Mononuclear cell (primary cell): ENCODE results near the gene CCDC69. TPM values are rescaled to one million over a fixed set of nuclear protein-coding genes. Genes with fewer than 3 reads are reported as not detected.
A peak's percentile ranks its signal among the peaks of the same experiment; 100 is the strongest.
"Not testable (repeated sequence)": the region's sequence is repeated elsewhere in the genome, so short reads cannot be mapped to it uniquely, and the experiment has no call there.

Experiments
- H3K27me3 ChIP-seq: 2 replicates; pipeline ENCODE4 v1.6.0; 2011; ENCODE audit warnings: low read length, control low read depth; ENCODE audit not compliant: insufficient read depth
- H3K4me1 ChIP-seq: 2 replicates; pipeline ENCODE4 v1.5.1; 2011; ENCODE audit warnings: mild to moderate bottlenecking, low read length, control low read depth; ENCODE audit not compliant: insufficient read depth
- H3K4me3 ChIP-seq: 2 replicates; pipeline ENCODE4 v1.5.1; 2011; ENCODE audit warnings: mild to moderate bottlenecking, low read length, moderate library complexity
- H3K9me3 ChIP-seq: 2 replicates; pipeline ENCODE4 v1.5.1; 2011; ENCODE audit warnings: low read depth, mild to moderate bottlenecking, control low read depth, low read length
- total RNA-seq: library from RNA; depleted of rRNA; stranded (reverse); fragments of >200 nt; gene quantifications from one replicate; pipeline ENCODE4 v1.2.3, GENCODE V29; 2012

CCDC69 gene
- total RNA-seq, 1 donor: 142 TPM

- H3K27me3 ChIP-seq: no peaks in the 10 kb centered on the region
- H3K9me3 ChIP-seq: no peaks in the 10 kb centered on the region
- H3K4me1 ChIP-seq: peaks cover 6% of the 10 kb centered on the region
- H3K4me3 ChIP-seq: no peak overlapping the region
These were observed 44.4 kb downstream of the CCDC69 start for GRCh38 chr5:151179489-151179840.

GRCh38 chr5:151178777-151179488 is 45.0 kb downstream of the CCDC69 start:
- Histone ChIP-seq H3K4me1 (peaks cover 6% of the 10 kb centered on the region), H3K9me3 (no peaks in the 10 kb centered on the region), H3K4me3 (no peak overlapping the region), H3K27me3 (no peaks in the 10 kb centered on the region)

GRCh38 chr5:151178372-151178771 is 45.5 kb downstream of the CCDC69 start:
- H3K4me3 ChIP-seq: no peak overlapping the region
- peaks cover 6% of the 10 kb centered on the region for H3K4me1 ChIP-seq
- no peaks in the 10 kb centered on the region for H3K9me3 ChIP-seq
- H3K27me3 ChIP-seq: no peaks in the 10 kb centered on the region

- H3K9me3 ChIP-seq, H3K27me3 ChIP-seq, H3K4me3 ChIP-seq: not testable (repeated sequence)
- peaks cover 18% of the 10 kb centered on the region for H3K4me1 ChIP-seq
These were observed 47.6 kb downstream of the CCDC69 start for GRCh38 chr5:151176268-151176667.

GRCh38 chr5:151174612-151175101 is 49.2 kb downstream of the CCDC69 start:
- peaks cover 29% of the 10 kb centered on the region for H3K4me1 ChIP-seq
- no peaks in the 10 kb centered on the region for H3K9me3 ChIP-seq
- no peaks in the 10 kb centered on the region for H3K27me3 ChIP-seq
- H3K4me3 ChIP-seq: no peak overlapping the region

- no peak overlapping the region for H3K4me3 ChIP-seq
- peaks cover 27% of the 10 kb centered on the region for H3K4me1 ChIP-seq
These were observed 49.9 kb downstream of the CCDC69 start for GRCh38 chr5:151173711-151174611.

GRCh38 chr5:151171529-151171928 is 52.4 kb downstream of the CCDC69 start:
- no peaks in the 10 kb centered on the region for H3K9me3 ChIP-seq
- H3K4me3 ChIP-seq: no peak overlapping the region
- no peaks in the 10 kb centered on the region for H3K27me3 ChIP-seq
- peaks cover 24% of the 10 kb centered on the region for H3K4me1 ChIP-seq

More at GRCh38 chr5:151173711-151174611, 49.9 kb downstream of the CCDC69 start:
- no peaks in the 10 kb centered on the region for H3K9me3 ChIP-seq
- no peaks in the 10 kb centered on the region for H3K27me3 ChIP-seq

- H3K27me3 ChIP-seq: no peaks in the 10 kb centered on the region
These were observed 55.1 kb downstream of the CCDC69 start for GRCh38 chr5:151168602-151169344.

GRCh38 chr5:151167022-151167421 is 56.9 kb downstream of the CCDC69 start:
- no peak overlapping the region for H3K4me3 ChIP-seq
- H3K4me1 ChIP-seq: peaks cover 28% of the 10 kb centered on the region
- H3K9me3 ChIP-seq: no peaks in the 10 kb centered on the region
- H3K27me3 ChIP-seq: no peaks in the 10 kb centered on the region

More at GRCh38 chr5:151168602-151169344, 55.1 kb downstream of the CCDC69 start:
- no peaks in the 10 kb centered on the region for H3K9me3 ChIP-seq
- peaks cover 32% of the 10 kb centered on the region for H3K4me1 ChIP-seq
- H3K4me3 ChIP-seq: no peak overlapping the region

- Histone ChIP-seq H3K9me3 (no peaks in the 10 kb centered on the region), H3K4me1 (peaks cover 12% of the 10 kb centered on the region), H3K27me3 (no peaks in the 10 kb centered on the region), H3K4me3 (no peak overlapping the region)
These were observed 59.1 kb downstream of the CCDC69 start for GRCh38 chr5:151164687-151165392.

GRCh38 chr5:151162776-151163175 is 61.1 kb downstream of the CCDC69 start:
- no peaks in the 10 kb centered on the region for H3K27me3 ChIP-seq
- H3K4me3 ChIP-seq: no peak overlapping the region
- no peaks in the 10 kb centered on the region for H3K9me3 ChIP-seq
- peaks cover 30% of the 10 kb centered on the region for H3K4me1 ChIP-seq

GRCh38 chr5:151159649-151160373 is 64.1 kb downstream of the CCDC69 start:
- no peaks in the 10 kb centered on the region for H3K27me3 ChIP-seq
- peaks cover 51% of the 10 kb centered on the region for H3K4me1 ChIP-seq
- H3K4me3 ChIP-seq: no peak overlapping the region
- H3K9me3 ChIP-seq: no peaks in the 10 kb centered on the region

GRCh38 chr5:151158287-151158661 is 65.6 kb downstream of the CCDC69 start:
- no peaks in the 10 kb centered on the region for H3K9me3 ChIP-seq
- H3K27me3 ChIP-seq: no peaks in the 10 kb centered on the region
- peaks cover 62% of the 10 kb centered on the region for H3K4me1 ChIP-seq
- H3K4me3 ChIP-seq: peak overlapping the region; percentile 84
